HCT116 (cell line): ENCODE results near the gene IGDCC3. TPM values are rescaled to one million over a fixed set of nuclear protein-coding genes. Genes with fewer than 3 reads are reported as not detected.

Experiments used
- ATAC-seq: fragments of 200-7000 bp; cut with Tn5 transposase; 2 replicates; pipeline ENCODE4 v1.9.1; 2020; ENCODE audit warnings: mild to moderate bottlenecking, moderate library complexity
- BruUV-seq: library from RNA; stranded (reverse); fragments of 400-500 nt; replicated peaks from 2 replicates; lab custom pipeline; 2021; lab: Mats Ljungman, UMichigan
- CTCF ChIA-PET: fragments of 300-600 bp; sonication (Branson Sonifier 250); formaldehyde crosslinking; loops from one replicate; lab custom pipeline; 2021; ENCODE audit warnings: antibody characterized with exemption; lab: Charles Lee
- POLR2A ChIA-PET: fragments of 300-600, 350-600 bp; sonication (Branson Sonifier 250); formaldehyde crosslinking; loops from one replicate; lab custom pipeline; 2021; ENCODE audit warnings: antibody characterized with exemption; lab: Charles Lee
- RAD21 ChIA-PET, 2 experiments: fragments of 300-600 bp; sonication (Branson Sonifier 250); formaldehyde crosslinking; loops; one replicate each; lab custom pipeline; 2023; ENCODE audit warnings: low total read pairs in 2 of 2; ENCODE audit not compliant: uncharacterized antibody in 2 of 2, unreplicated experiment in 2 of 2, low non-redundant PET in 1 of 2; lab: Charles Lee
- DNase-seq: peaks from one replicate; pipeline ENCODE4 v3.0.0-alpha.2; 2010; ENCODE audit warnings: low read depth, low spot score
- H2AFZ ChIP-seq: fragments of 200-600 bp; shearing (Covaris generic), sonication (generic); 2 replicates; pipeline ENCODE4 v1.6.1; 2017; ENCODE audit warnings: low read depth, mixed run types, mixed read lengths, antibody characterized with exemption, low read length; ENCODE audit not compliant: poor library complexity, severe bottlenecking
- H3K27ac ChIP-seq: 2 replicates; pipeline ENCODE4 v1.5.1; 2012; ENCODE audit warnings: low read depth, low read length
- H3K27me3 ChIP-seq: fragments of 200-600 bp; sonication (generic); 2 replicates; pipeline ENCODE4 v1.6.1; 2016; ENCODE audit warnings: mixed run types, low read length, mixed read lengths; ENCODE audit not compliant: insufficient read depth
- H3K36me3 ChIP-seq, 2 experiments: fragments of 200-500 bp in 1 of 2; fragments of 200-600 bp in 1 of 2; sonication (Bioruptor generic) in 1 of 2; sonication (generic) in 1 of 2; 2 replicates each; pipeline versions ENCODE4 v1.5.1 to v1.6.1; 2014 to 2016; ENCODE audit warnings: low read length in 2 of 2, inconsistent platforms in 1 of 2, mixed read lengths in 1 of 2, mixed run types in 1 of 2; ENCODE audit not compliant: insufficient read depth in 2 of 2, control insufficient read depth in 1 of 2
- H3K4me1 ChIP-seq, 2 experiments: fragments of 200-600 bp in 1 of 2; sonication (generic) in 1 of 2; 2 replicates each; pipeline versions ENCODE4 v1.5.1 to v1.6.1; 2012 to 2017; ENCODE audit warnings: low read length in 2 of 2, inconsistent platforms in 1 of 2, mild to moderate bottlenecking in 1 of 2, mixed read lengths in 1 of 2, mixed run types in 1 of 2, moderate library complexity in 1 of 2; ENCODE audit not compliant: insufficient read depth in 2 of 2, control insufficient read depth in 1 of 2
- H3K4me2 ChIP-seq: fragments of 200-600 bp; sonication (generic); 2 replicates; pipeline ENCODE4 v1.6.1; 2017; ENCODE audit warnings: mixed run types, low read length, mixed read lengths
- H3K4me3 ChIP-seq, 2 experiments: fragments of 200-600 bp in 1 of 2; sonication (generic) in 1 of 2; replicated peaks in 1 of 2; 2 replicates each; pipeline ENCODE4 v1.5.1; 2011 to 2016; ENCODE audit warnings: low read length in 2 of 2, control low read depth in 1 of 2, low read depth in 1 of 2, mild to moderate bottlenecking in 1 of 2, mixed read lengths in 1 of 2, mixed run types in 1 of 2
- H3K79me2 ChIP-seq: fragments of 200-600 bp; sonication (generic); 2 replicates; pipeline ENCODE4 v1.6.1; 2017; ENCODE audit warnings: mild to moderate bottlenecking, mixed run types, low read length, moderate library complexity, mixed read lengths; ENCODE audit not compliant: insufficient read depth
- H3K9ac ChIP-seq: fragments of 200-600 bp; sonication (generic); 2 replicates; pipeline ENCODE4 v1.6.1; 2016; ENCODE audit warnings: low read length, mixed read lengths
- H3K9me2 ChIP-seq: fragments of 200-600 bp; sonication (generic), shearing (Covaris generic); 2 replicates; pipeline ENCODE4 v1.6.1; 2017; ENCODE audit warnings: mixed run types, mild to moderate bottlenecking, moderate library complexity; ENCODE audit not compliant: insufficient read depth
- H3K9me3 ChIP-seq, 2 experiments: fragments of 200-500 bp in 1 of 2; fragments of 200-600 bp in 1 of 2; sonication (Bioruptor generic) in 1 of 2; sonication (generic) in 1 of 2; 2 replicates each; pipeline ENCODE4 v1.6.1; 2014 to 2017; ENCODE audit warnings: low read length in 2 of 2, mixed read lengths in 2 of 2, inconsistent platforms in 1 of 2, low read depth in 1 of 2, mild to moderate bottlenecking in 1 of 2, mixed run types in 1 of 2, moderate library complexity in 1 of 2; ENCODE audit not compliant: control insufficient read depth in 1 of 2, insufficient read depth in 1 of 2
- H4K20me1 ChIP-seq: fragments of 200-600 bp; sonication (generic), shearing (Covaris generic); 2 replicates; pipeline ENCODE4 v1.6.1; 2017; ENCODE audit warnings: mixed run types, mild to moderate bottlenecking, moderate library complexity; ENCODE audit not compliant: insufficient read depth
- CBX3 ChIP-seq: IDR thresholded peaks from 2 replicates; pipeline ENCODE4 v1.6.1; 2012; ENCODE audit warnings: low read depth
- EGR1 ChIP-seq: IDR thresholded peaks from 2 replicates; pipeline ENCODE4 v1.6.1; 2012; ENCODE audit warnings: low read depth
- ELF1 ChIP-seq: IDR thresholded peaks from 2 replicates; pipeline ENCODE4 v1.6.1; 2012; ENCODE audit warnings: low read depth, borderline replicate concordance
- EZH2phosphoT487 ChIP-seq: fragments of 200-600 bp; IDR thresholded peaks from 2 replicates; pipeline ENCODE4 v1.6.1; 2018; ENCODE audit warnings: antibody characterized with exemption, borderline replicate concordance
- FOSL1 ChIP-seq: IDR thresholded peaks from 2 replicates; pipeline ENCODE4 v1.6.1; 2012; ENCODE audit warnings: low read depth
- JUND ChIP-seq: IDR thresholded peaks from 2 replicates; pipeline ENCODE4 v1.6.1; 2012
- POLR2A ChIP-seq: IDR thresholded peaks from 2 replicates; pipeline ENCODE4 v1.7.0; 2011; ENCODE audit warnings: borderline replicate concordance; ENCODE audit not compliant: insufficient read depth, insufficient read length; ENCODE audit errors: extremely low read depth
- SIN3A ChIP-seq: IDR thresholded peaks from 2 replicates; pipeline ENCODE4 v1.6.1; 2012; ENCODE audit warnings: low read depth
- SP1 ChIP-seq: IDR thresholded peaks from 2 replicates; pipeline ENCODE4 v1.6.1; 2012; ENCODE audit warnings: low read depth
- SRF ChIP-seq: IDR thresholded peaks from 2 replicates; pipeline ENCODE4 v1.6.1; 2012; ENCODE audit warnings: low read depth
- YY1 ChIP-seq: IDR thresholded peaks from 2 replicates; pipeline ENCODE4 v1.6.1; 2011; ENCODE audit warnings: low read length, low read depth, moderate library complexity, mild to moderate bottlenecking; ENCODE audit not compliant: insufficient replicate concordance; ENCODE audit errors: extremely low read depth
- ZFX ChIP-seq: fragments of 450-650 bp; IDR thresholded peaks from 2 replicates; pipeline ENCODE4 v1.6.1; 2017
- intact Hi-C: fragments of 100-400 bp; cut with micrococcal nuclease; formaldehyde crosslinking; loops from 2 replicates; pipeline ENCODE4 v1.10.0; 2022
- total RNA-seq: library from RNA; stranded (reverse); gene quantifications from one replicate; pipeline ENCODE4 v1.2.1, GENCODE V29; 2021; ENCODE audit not compliant: unreplicated experiment
- TF ChIP-seq, protein P1 (sequence below): IDR thresholded peaks from 2 replicates; pipeline ENCODE4 v1.6.1; 2012
- TF ChIP-seq, protein P2 (sequence below), 3 experiments: fragments of 200-600 bp in 1 of 3; sonication (generic) in 1 of 3; IDR thresholded peaks in 2 of 3; conservative IDR thresholded peaks in 1 of 3; 2 replicates each; pipeline ENCODE4 v1.5.1; 2012 to 2017; ENCODE audit warnings: low read depth in 2 of 3, low read length in 2 of 3, antibody characterized with exemption in 1 of 3, borderline replicate concordance in 1 of 3, control low read depth in 1 of 3, mild to moderate bottlenecking in 1 of 3, mixed read lengths in 1 of 3, mixed run types in 1 of 3, moderate library complexity in 1 of 3; ENCODE audit not compliant: insufficient read depth in 1 of 3

The IGDCC3 gene
- total RNA-seq, 1 experiment from 2014 or later = 0.44 TPM

DNA sequence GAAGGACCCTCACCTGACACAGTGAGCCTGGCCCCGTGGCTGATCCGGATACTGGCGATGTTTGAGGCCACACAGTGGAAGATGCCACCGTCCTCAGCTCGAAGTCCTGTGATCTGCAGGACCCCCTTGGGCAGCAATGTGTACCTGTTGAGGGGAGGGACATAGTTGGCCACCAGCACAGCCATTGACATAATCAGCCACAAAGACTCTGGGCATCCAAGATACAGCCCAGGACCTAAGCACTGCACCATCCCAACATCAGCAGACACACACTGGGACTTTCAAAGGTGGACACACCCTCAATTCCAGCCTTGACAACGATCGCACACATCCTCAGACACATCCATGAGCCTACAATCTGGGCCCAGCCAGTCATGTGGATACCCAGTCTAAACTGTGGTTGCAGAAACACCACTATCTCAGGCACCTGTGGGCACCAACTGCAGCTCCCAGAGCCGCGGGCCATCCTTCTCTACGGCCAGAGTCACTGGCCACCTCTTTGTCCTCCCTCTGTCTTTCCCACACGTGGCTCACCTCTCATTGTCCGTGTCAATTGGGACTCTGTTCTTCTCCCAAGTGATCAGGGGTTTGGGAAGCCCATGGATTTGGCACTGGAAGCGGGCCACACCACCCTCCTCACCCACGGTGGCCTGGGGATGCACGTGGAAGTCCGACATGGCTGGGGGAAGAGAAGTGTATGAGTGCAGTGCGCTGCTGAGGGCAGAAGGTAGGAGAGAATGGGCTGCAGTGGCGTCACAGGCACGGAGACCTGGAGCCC is 42.3 kb downstream of the IGDCC3 start:
- Histone ChIP-seq H3K79me2 (no peaks in the 10 kb centered on the region), H3K27me3 (no peaks in the 10 kb centered on the region; the same call in 1 of the 2 replicates), H4K20me1 (no peaks in the 10 kb centered on the region), H3K4me2 (no peak overlapping the region), H3K27ac (no peak overlapping the region), H3K9ac (no peak overlapping the region), H3K9me2 (no peaks in the 10 kb centered on the region), H3K4me3 (no peak overlapping the region), H3K9me3 (no peaks in the 10 kb centered on the region), H3K36me3 (no peaks in the 10 kb centered on the region), H2AFZ (no peak overlapping the region), H3K4me1 (0 out of 4 replicates have a peak, but pooled peaks cover 0 to 4% of the 10 kb centered on the region in 2 experiments)
- no peak for ATAC-seq
- ChIA-PET CTCF (no interaction called here), RAD21 (no interaction called here), POLR2A (interaction anchor here (1.2 kb wide), 1 partner anchor 31 kb away, joined by 3 read pairs; the partner anchor contains the start of gene RNU5B-1)
- BruUV-seq = no TSS peak
- no peak for DNase-seq
- intact Hi-C loops = no loop called here
- TF ChIP-seq YY1 = no peak
- TF ChIP-seq ELF1 = no peak
- TF ChIP-seq, protein P1, sequence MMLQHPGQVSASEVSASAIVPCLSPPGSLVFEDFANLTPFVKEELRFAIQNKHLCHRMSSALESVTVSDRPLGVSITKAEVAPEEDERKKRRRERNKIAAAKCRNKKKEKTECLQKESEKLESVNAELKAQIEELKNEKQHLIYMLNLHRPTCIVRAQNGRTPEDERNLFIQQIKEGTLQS = no peak
- TF ChIP-seq JUND = no peak
- no peak for TF ChIP-seq CBX3
- no peak for TF ChIP-seq FOSL1
- TF ChIP-seq SIN3A = no peak
- TF ChIP-seq EZH2phosphoT487 = no peak

- H3K4me1 ChIP-seq = no peaks in the 10 kb centered on the region
Observed at GRCh38 chr15:65334586-65335231, 43.1 kb downstream of the IGDCC3 start.

More at GRCh38 chr15:65334586-65335231, 43.1 kb downstream of the IGDCC3 start:
- no peaks in the 10 kb centered on the region for H3K79me2 ChIP-seq
- no peak for ATAC-seq
- no peak overlapping the region for H3K4me3 ChIP-seq
- no peak overlapping the region for H3K4me2 ChIP-seq
- no peak overlapping the region for H3K27ac ChIP-seq
- TF ChIP-seq SIN3A = no peak
- TF ChIP-seq POLR2A = no peak
- TF ChIP-seq ELF1 = no peak
- TF ChIP-seq CBX3 = no peak
- TF ChIP-seq ZFX = no peak
- TF ChIP-seq SP1 = no peak
- TF ChIP-seq, protein P2, sequence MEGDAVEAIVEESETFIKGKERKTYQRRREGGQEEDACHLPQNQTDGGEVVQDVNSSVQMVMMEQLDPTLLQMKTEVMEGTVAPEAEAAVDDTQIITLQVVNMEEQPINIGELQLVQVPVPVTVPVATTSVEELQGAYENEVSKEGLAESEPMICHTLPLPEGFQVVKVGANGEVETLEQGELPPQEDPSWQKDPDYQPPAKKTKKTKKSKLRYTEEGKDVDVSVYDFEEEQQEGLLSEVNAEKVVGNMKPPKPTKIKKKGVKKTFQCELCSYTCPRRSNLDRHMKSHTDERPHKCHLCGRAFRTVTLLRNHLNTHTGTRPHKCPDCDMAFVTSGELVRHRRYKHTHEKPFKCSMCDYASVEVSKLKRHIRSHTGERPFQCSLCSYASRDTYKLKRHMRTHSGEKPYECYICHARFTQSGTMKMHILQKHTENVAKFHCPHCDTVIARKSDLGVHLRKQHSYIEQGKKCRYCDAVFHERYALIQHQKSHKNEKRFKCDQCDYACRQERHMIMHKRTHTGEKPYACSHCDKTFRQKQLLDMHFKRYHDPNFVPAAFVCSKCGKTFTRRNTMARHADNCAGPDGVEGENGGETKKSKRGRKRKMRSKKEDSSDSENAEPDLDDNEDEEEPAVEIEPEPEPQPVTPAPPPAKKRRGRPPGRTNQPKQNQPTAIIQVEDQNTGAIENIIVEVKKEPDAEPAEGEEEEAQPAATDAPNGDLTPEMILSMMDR (IDR thresholded peaks at IDR 0.05 in 2 of 3, conservative IDR thresholded peaks at IDR 0.05 in 1 of 3; ENCODE audit: borderline replicate concordance in 1 of 3, insufficient read depth in 1 of 3, low read depth in 2 of 3, low read length in 2 of 3) = no peak
- TF ChIP-seq SRF = no peak
- no peak for TF ChIP-seq EGR1
- ChIA-PET RAD21 (no interaction called here), CTCF (no interaction called here), POLR2A (no interaction called here)
- intact Hi-C loops = no loop called here
- BruUV-seq = no TSS peak
- no peaks in the 10 kb centered on the region; the same call in 1 of the 2 replicates for H3K27me3 ChIP-seq
- H3K9me3 ChIP-seq = no peaks in the 10 kb centered on the region
- H2AFZ ChIP-seq = no peak overlapping the region
- H3K36me3 ChIP-seq = no peaks in the 10 kb centered on the region
- no peaks in the 10 kb centered on the region for H3K9me2 ChIP-seq
- H3K9ac ChIP-seq = no peak overlapping the region
- DNase-seq = no peak
- no peaks in the 10 kb centered on the region for H4K20me1 ChIP-seq
